Vagina (tissue), 2 donors: ENCODE data around the gene GNG4.

Source experiments
- CTCF ChIP-seq, 3 experiments: fragments of 450-650 bp in 2 of 3; fragments of 200-600 bp in 1 of 3; sonication (generic) in 1 of 3; IDR thresholded peaks; one replicate each; pipeline ENCODE4 v1.5.1; 2017 to 2019; ENCODE audit warnings: antibody characterized with exemption in 3 of 3, mild to moderate bottlenecking in 2 of 3, moderate library complexity in 2 of 3
- POLR2A ChIP-seq, 2 donors: fragments of 450-650 bp; IDR thresholded peaks; one replicate each; pipeline ENCODE4 v1.6.1; 2017; ENCODE audit warnings: antibody characterized with exemption in 2 of 2, mild to moderate bottlenecking in 2 of 2, moderate library complexity in 2 of 2
- POLR2AphosphoS5 ChIP-seq, 2 donors: sonication (generic); formaldehyde crosslinking; IDR thresholded peaks; one replicate each; pipeline ENCODE4 v1.9.0; 2017; ENCODE audit warnings: antibody characterized with exemption in 2 of 2, mild to moderate bottlenecking in 2 of 2, low read depth in 1 of 2; ENCODE audit not compliant: insufficient read depth in 1 of 2

DNA sequence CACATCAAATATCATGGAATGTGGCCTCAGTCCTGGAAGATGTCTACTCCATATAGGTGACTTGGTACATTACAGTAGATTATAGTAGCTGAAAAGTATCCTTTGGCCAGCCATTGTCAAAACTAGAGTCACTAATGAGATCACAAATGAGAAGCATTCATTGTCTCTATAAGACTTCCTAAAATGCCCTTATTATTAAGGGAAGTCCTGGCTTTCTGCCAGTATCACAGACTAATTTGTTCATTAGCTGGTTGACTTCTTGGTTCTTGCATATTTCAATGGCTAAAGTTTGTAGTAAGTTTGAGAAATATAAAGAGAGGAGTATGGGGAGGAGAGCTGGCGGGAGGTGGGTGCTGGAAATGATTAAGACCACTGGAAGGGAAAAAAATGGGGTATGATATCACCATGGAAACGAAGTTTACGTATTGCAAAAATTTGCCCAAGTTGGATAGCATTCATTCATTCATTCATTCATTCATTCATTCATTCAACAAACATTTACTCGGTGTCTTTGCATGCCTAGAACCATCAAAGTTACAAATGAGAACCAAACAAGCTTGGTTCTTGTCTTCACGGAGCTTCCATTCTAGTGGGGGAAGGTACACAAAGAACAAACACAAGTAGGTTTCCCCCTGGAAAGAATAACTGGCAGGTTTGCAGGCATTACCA lies 133.6 kb downstream of the GNG4 start:
- no peak for TF ChIP-seq CTCF (IDR thresholded peaks at IDR 0.05)
- TF ChIP-seq POLR2AphosphoS5 (IDR thresholded peaks at IDR 0.05; ENCODE audit: insufficient read depth in 1 of 2, low read depth in 1 of 2), result no peak
- no peak for TF ChIP-seq POLR2A (IDR thresholded peaks at IDR 0.05)
